Brain microvascular endothelial cell (primary cell): Measurements from ENCODE around the gene SEMA3D.

Experiments used
- DNase-seq: peaks from one replicate; pipeline ENCODE4 v3.0.0-alpha.2; 2020
- H3K27ac ChIP-seq: fragments of 250-450 bp; sonication (Bioruptor Pico); 2 replicates; pipeline ENCODE4 v1.5.1; 2020; ENCODE audit warnings: mild to moderate bottlenecking, moderate library complexity
- H3K27me3 ChIP-seq: fragments of 250-450 bp; sonication (Bioruptor Pico); replicated peaks from 2 replicates; pipeline ENCODE4 v1.5.1; 2020; ENCODE audit warnings: mild to moderate bottlenecking
- H3K36me3 ChIP-seq: fragments of 250-450 bp; sonication (Bioruptor Pico); replicated peaks from 2 replicates; pipeline ENCODE4 v1.5.1; 2020; ENCODE audit warnings: mild to moderate bottlenecking
- H3K4me3 ChIP-seq: 2 replicates; pipeline ENCODE4 v1.5.1; 2011; ENCODE audit warnings: low read depth, mild to moderate bottlenecking, control low read depth, low read length, moderate library complexity
- in situ Hi-C: cut with HindIII; loops from 2 replicates; pipeline ENCODE4 v1.10.0; 2017; ENCODE audit warnings: low sequenced_read_pairs, low pct_ligation_motif_present
- TF ChIP-seq, protein P1 (sequence below): IDR thresholded peaks from 2 replicates; pipeline ENCODE4 v1.5.1; 2011; ENCODE audit warnings: low read depth, mild to moderate bottlenecking, moderate library complexity, low read length, control low read depth, inconsistent platforms; ENCODE audit errors: missing control alignments

The SEMA3D gene

DNA sequence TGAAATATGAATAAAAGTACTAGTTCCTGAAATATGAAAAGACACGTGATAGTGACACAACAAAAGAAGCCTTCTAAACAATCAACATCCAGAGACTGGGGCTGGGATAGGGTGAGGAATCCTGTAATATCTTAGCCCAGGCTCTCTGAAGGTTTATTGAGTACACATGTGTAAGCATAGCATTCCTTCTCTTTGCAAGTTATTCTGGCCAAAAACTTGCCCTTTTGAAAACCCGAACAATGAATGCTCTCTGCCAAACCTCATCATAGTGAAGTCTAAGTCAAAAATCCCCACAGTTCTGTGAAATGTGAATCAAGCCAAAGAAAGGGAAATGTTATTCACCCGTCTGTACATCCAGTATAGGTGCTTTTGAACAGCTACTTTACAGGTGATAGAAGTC, 11.6 kb downstream of the SEMA3D start:
- in situ Hi-C loops: loop anchor here (25.0 kb wide), 1 partner anchor 113 kb away; no protein-coding TSS in a partner anchor
- Histone ChIP-seq H3K27me3 (no peaks in the 10 kb centered on the region), H3K36me3 (no peaks in the 10 kb centered on the region), H3K4me3 (no peak overlapping the region), H3K27ac (no peak overlapping the region)
- TF ChIP-seq, protein P1, sequence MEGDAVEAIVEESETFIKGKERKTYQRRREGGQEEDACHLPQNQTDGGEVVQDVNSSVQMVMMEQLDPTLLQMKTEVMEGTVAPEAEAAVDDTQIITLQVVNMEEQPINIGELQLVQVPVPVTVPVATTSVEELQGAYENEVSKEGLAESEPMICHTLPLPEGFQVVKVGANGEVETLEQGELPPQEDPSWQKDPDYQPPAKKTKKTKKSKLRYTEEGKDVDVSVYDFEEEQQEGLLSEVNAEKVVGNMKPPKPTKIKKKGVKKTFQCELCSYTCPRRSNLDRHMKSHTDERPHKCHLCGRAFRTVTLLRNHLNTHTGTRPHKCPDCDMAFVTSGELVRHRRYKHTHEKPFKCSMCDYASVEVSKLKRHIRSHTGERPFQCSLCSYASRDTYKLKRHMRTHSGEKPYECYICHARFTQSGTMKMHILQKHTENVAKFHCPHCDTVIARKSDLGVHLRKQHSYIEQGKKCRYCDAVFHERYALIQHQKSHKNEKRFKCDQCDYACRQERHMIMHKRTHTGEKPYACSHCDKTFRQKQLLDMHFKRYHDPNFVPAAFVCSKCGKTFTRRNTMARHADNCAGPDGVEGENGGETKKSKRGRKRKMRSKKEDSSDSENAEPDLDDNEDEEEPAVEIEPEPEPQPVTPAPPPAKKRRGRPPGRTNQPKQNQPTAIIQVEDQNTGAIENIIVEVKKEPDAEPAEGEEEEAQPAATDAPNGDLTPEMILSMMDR: no peak
- no peak for DNase-seq

DNA sequence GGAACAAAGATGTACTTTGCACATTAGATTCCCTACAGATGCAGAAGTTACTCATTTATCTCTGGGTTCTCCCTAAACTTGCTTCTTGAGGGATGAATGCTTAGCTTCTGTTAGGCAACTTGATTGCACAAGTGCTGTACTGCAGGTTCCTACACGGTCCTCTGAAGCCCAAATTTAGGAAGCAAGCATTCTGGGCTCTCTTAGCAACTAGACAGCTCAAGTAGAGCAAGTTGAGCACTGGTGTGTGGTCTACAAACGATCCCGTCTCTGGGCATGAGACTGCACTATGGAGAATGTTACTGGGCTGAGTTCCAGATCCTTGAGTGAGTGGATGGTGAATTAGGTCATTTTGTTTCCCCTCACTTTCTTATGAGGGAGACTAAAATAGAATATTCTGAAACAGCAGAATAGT, 14.3 kb downstream of the SEMA3D start:
- Histone ChIP-seq H3K36me3 (no peaks in the 10 kb centered on the region), H3K27me3 (no peaks in the 10 kb centered on the region), H3K4me3 (no peak overlapping the region), H3K27ac (no peak overlapping the region)
- peak; percentile 88 for DNase-seq
- TF ChIP-seq, protein P1: no peak
- in situ Hi-C loops: no loop called here

DNA sequence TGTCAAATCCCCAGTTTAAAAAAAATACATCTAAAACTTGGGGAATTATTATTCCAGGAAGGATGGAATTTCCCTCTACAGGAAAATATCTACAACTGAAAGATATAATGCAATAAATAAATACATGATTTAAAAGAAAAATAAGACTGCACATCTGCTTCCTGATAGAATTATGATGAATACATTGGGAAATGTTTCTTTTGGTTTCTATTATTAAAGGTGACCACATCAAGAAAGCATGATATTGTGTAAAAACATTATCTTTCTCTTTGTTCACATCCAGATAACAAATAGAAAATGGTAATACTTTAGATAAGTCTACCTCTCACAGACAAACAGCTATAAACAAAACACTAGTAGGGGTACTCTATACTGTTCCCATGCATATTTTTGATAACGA, 19.2 kb downstream of the SEMA3D start:
- Histone ChIP-seq H3K27ac (no peak overlapping the region), H3K27me3 (no peaks in the 10 kb centered on the region), H3K36me3 (no peaks in the 10 kb centered on the region), H3K4me3 (no peak overlapping the region)
- no peak for DNase-seq
- in situ Hi-C loops: no loop called here
- TF ChIP-seq, protein P1: no peak

DNA sequence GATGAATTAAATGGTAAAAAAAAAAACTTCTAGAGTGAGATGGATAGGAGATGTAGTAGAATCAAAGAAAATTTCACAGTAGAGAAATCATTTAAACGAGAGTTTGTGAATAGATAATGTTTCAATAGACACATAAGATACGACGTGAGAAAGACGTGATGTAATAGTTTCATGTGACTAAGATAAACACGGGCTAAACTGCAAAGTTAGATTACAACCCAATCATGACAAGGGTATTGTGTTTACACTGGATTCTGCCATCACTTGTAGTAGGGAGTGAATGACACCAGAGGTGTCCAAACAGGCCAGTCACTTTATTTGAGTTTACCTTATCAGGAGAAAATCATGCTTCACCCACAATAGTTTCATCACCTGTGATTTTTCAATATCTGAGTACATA, 21.6 kb downstream of the SEMA3D start:
- H3K4me3 ChIP-seq: no peak overlapping the region
- in situ Hi-C loops: no loop called here
- DNase-seq: no peak
- H3K27ac ChIP-seq: no peak overlapping the region
- H3K36me3 ChIP-seq: no peaks in the 10 kb centered on the region
- TF ChIP-seq, protein P1: no peak
- H3K27me3 ChIP-seq: no peaks in the 10 kb centered on the region

DNA sequence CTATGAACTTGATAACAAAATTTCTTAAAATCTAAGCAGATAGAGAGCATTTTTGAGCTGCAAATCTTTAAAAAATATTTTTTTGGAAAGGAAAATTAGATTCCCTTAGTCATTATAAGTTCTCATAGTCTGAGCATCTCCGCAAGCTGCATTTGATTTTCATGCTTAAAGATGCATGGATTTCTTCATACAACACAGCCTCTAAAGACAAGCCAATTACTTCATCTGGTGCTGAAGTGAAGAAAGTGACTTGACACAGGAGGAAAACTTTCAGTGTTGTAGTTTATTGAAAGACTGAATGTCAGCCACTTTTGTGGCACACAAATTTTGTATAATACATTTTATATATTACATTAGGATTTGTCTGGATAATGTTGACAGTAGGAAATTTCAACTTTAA, 22.5 kb downstream of the SEMA3D start:
- Histone ChIP-seq H3K4me3 (no peak overlapping the region), H3K27me3 (no peaks in the 10 kb centered on the region), H3K36me3 (no peaks in the 10 kb centered on the region), H3K27ac (no peak overlapping the region)
- in situ Hi-C loops: no loop called here
- TF ChIP-seq, protein P1: no peak
- DNase-seq: no peak

DNA sequence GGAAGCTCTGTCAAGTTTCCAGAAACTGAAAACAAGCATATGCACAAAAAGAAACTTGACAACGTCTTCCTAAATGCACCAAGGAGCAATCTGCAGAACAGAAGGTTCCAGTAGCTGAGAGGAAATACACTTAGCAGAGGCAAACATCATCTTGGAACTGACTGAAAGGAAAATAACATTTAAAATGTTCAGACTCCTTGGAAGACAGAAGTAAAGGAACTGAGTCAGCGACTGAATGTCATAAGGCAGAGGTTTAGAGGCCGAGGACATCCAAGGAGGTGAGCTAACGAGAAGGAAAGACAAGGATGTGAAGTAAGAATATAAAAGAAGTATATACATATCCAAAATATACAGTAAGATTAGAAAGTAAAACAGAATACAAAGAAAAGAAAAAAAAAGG, 24.1 kb downstream of the SEMA3D start:
- Histone ChIP-seq H3K4me3 (no peak overlapping the region), H3K27ac (no peak overlapping the region), H3K27me3 (no peaks in the 10 kb centered on the region), H3K36me3 (no peaks in the 10 kb centered on the region)
- no peak for DNase-seq
- in situ Hi-C loops: no loop called here
- TF ChIP-seq, protein P1: no peak
